HepG2 (cell line): ENCODE measurements around the gene KRTAP3-3. TPM values are rescaled to one million over a fixed set of nuclear protein-coding genes. Genes with fewer than 3 reads are reported as not detected.

ENCODE experiments used
- ATAC-seq: fragments of 200-7000 bp; cut with Tn5 transposase; 3 replicates; pipeline ENCODE4 v1.9.1; 2020; ENCODE audit warnings: mild to moderate bottlenecking, moderate library complexity
- BruUV-seq: library from RNA; stranded (reverse); fragments of 400-500 nt; replicated peaks from 2 replicates; lab custom pipeline; 2021; lab: Mats Ljungman, UMichigan
- CTCF ChIA-PET: fragments of 300-600 bp; formaldehyde crosslinking; extraction: SDS; loops from one replicate; lab custom pipeline; 2021; ENCODE audit warnings: low total read pairs, inconsistent platforms, low intra/inter-chr PET ratio; lab: Yijun Ruan, JAX
- POLR2A ChIA-PET: fragments of 350-600 bp; sonication (Branson Sonifier 250); formaldehyde crosslinking; loops from one replicate; lab custom pipeline; 2020; ENCODE audit warnings: antibody characterized with exemption, inconsistent platforms; lab: Yijun Ruan, JAX
- DNase-seq: peaks from one replicate; pipeline ENCODE4 v3.0.0-alpha.2; 2015; ENCODE audit warnings: low spot score
- FAIRE-seq: peaks from 3 replicates; lab custom pipeline; 2011; peaks lifted over from hg19 to GRCh38; lab: Jason Lieb, UNC
- H2AFZ ChIP-seq: one replicate; pipeline ENCODE4 v1.6.1; 2011; ENCODE audit warnings: low read length, inconsistent platforms
- H3K27ac ChIP-seq: fragments of 300-600 bp; 3 replicates; pipeline ENCODE4 v1.8.0; 2011; ENCODE audit warnings: mixed run types, mild to moderate bottlenecking, mixed read lengths, low read length, inconsistent platforms; ENCODE audit not compliant: insufficient read depth; ENCODE audit errors: extremely low read length
- H3K27me3 ChIP-seq, 2 experiments: fragments of 200-600 bp in 1 of 2; 2 replicates in 1 of 2; 3 replicates in 1 of 2; pipeline versions ENCODE4 v1.6.0 to v1.8.0; 2011; ENCODE audit warnings: low read length in 2 of 2, mild to moderate bottlenecking in 2 of 2, moderate library complexity in 2 of 2, inconsistent platforms in 1 of 2; ENCODE audit not compliant: insufficient read depth in 2 of 2, control insufficient read depth in 1 of 2
- H3K36me3 ChIP-seq, 2 experiments: fragments of 200-600 bp in 1 of 2; replicated peaks in 1 of 2; 2 replicates in 1 of 2; 3 replicates in 1 of 2; pipeline versions ENCODE4 v1.5.1 to v1.8.0; 2011; ENCODE audit warnings: low read length in 2 of 2, inconsistent platforms in 1 of 2; ENCODE audit not compliant: insufficient read depth in 2 of 2, control insufficient read depth in 1 of 2
- H3K4me1 ChIP-seq: 2 replicates; pipeline ENCODE4 v1.5.1; 2012; ENCODE audit warnings: low read length, inconsistent platforms; ENCODE audit not compliant: insufficient read depth
- H3K4me2 ChIP-seq: 2 replicates; pipeline ENCODE4 v1.6.0; 2011; ENCODE audit warnings: low read depth, low read length, inconsistent platforms
- H3K4me3 ChIP-seq, 3 experiments: fragments of 200-600 bp in 1 of 3; sonication (generic), shearing (Covaris generic) in 1 of 3; replicated peaks in 1 of 3; 2 replicates each; pipeline ENCODE4 v1.5.1; 2011 to 2016; ENCODE audit warnings: low read length in 3 of 3, inconsistent platforms in 2 of 3, low read depth in 2 of 3, mild to moderate bottlenecking in 2 of 3, control low read depth in 1 of 3, mixed read lengths in 1 of 3; ENCODE audit not compliant: insufficient read depth in 1 of 3
- H3K79me2 ChIP-seq: one replicate; pipeline ENCODE4 v1.6.1; 2011; ENCODE audit warnings: low read length, inconsistent platforms; ENCODE audit not compliant: insufficient read depth
- H3K9ac ChIP-seq: 2 replicates; pipeline ENCODE4 v1.6.0; 2011; ENCODE audit warnings: mild to moderate bottlenecking, low read depth, low read length, inconsistent platforms; ENCODE audit not compliant: insufficient read depth
- H3K9me3 ChIP-seq: 2 replicates; pipeline ENCODE4 v1.5.1; 2012; ENCODE audit warnings: mild to moderate bottlenecking, low read length
- H4K20me1 ChIP-seq: 2 replicates; pipeline ENCODE4 v1.6.0; 2011; ENCODE audit warnings: inconsistent platforms, mild to moderate bottlenecking, low read length, moderate library complexity; ENCODE audit not compliant: insufficient read depth
- ATF7 ChIP-seq, 2 experiments: fragments of 450-650 bp in 1 of 2; sonication (generic) in 1 of 2; formaldehyde crosslinking in 1 of 2; IDR thresholded peaks; 2 replicates each; pipeline versions ENCODE4 v1.4.0 to v1.6.1; 2016 to 2020; ENCODE audit warnings: antibody characterized with exemption in 1 of 2, mild to moderate bottlenecking in 1 of 2, missing genetic modification reagents in 1 of 2
- ISL2 ChIP-seq: sonication (generic); formaldehyde crosslinking; IDR thresholded peaks from 2 replicates; pipeline ENCODE4 v1.5.0; 2020; ENCODE audit warnings: missing genetic modification reagents
- JUND ChIP-seq: sonication (generic); formaldehyde crosslinking; IDR thresholded peaks from 2 replicates; pipeline ENCODE4 v1.8.0; 2022; ENCODE audit warnings: mild to moderate bottlenecking, missing genetic modification reagents
- KIAA2018 ChIP-seq: sonication (generic); formaldehyde crosslinking; IDR thresholded peaks from 2 replicates; pipeline ENCODE4 v1.5.0; 2020; ENCODE audit warnings: mild to moderate bottlenecking, missing genetic modification reagents, borderline replicate concordance
- SNAPC4 ChIP-seq: sonication (generic); formaldehyde crosslinking; IDR thresholded peaks from 2 replicates; pipeline ENCODE4 v1.4.0; 2020; ENCODE audit warnings: mild to moderate bottlenecking, missing genetic modification reagents
- ZFP41 ChIP-seq: sonication (generic); formaldehyde crosslinking; IDR thresholded peaks from 2 replicates; pipeline ENCODE4 v1.4.0; 2020; ENCODE audit warnings: mild to moderate bottlenecking, missing genetic modification reagents, borderline replicate concordance
- ZNF101 ChIP-seq: sonication (generic); formaldehyde crosslinking; IDR thresholded peaks from 2 replicates; pipeline ENCODE4 v1.4.0; 2020; ENCODE audit warnings: mild to moderate bottlenecking, low read depth, missing genetic modification reagents, borderline replicate concordance
- ZNF597 ChIP-seq: sonication (generic); formaldehyde crosslinking; IDR thresholded peaks from 2 replicates; pipeline ENCODE4 v1.5.0; 2020; ENCODE audit warnings: missing genetic modification reagents
- ZNF792 ChIP-seq: IDR thresholded peaks from 2 replicates; pipeline ENCODE4 v1.6.1; 2016
- WGBS: methylation state at CpG from one replicate; pipeline ENCODE4 v1.1.6; 2017; ENCODE audit warnings: low lambda C conversion rate; 5-methylcytosine and 5-hydroxymethylcytosine counted together
- in situ Hi-C: cut with HindIII; loops from 2 replicates; pipeline ENCODE4 v1.10.0; 2017; ENCODE audit warnings: low pct_unique_long_range_greater_than_20kb; ENCODE audit not compliant: extremely low pct_ligation_motif_present
- intact Hi-C: fragments of 100-400 bp; cut with micrococcal nuclease; formaldehyde crosslinking; loops from one replicate; pipeline ENCODE4 v1.10.0; 2022; ENCODE audit not compliant: unreplicated experiment
- polyA plus RNA-seq, 8 experiments: library from polyadenylated mRNA; depleted of rRNA in 3 of 8; stranded (reverse) in 7 of 8; unstranded in 1 of 8; fragments of >200 nt; fragmentation: Illumina TruSeq in 4 of 8; extraction: Trizol in 4 of 8; gene quantifications; 2 replicates each; pipeline versions ENCODE4 v1.2.1 to v1.2.3, GENCODE V29; 2011 to 2016; ENCODE audit warnings: low read depth in 4 of 8, missing spikeins in 1 of 8, mixed read lengths in 1 of 8; ENCODE audit not compliant: insufficient read depth in 1 of 8
- total RNA-seq, 5 experiments: library from RNA; depleted of rRNA; stranded (reverse); fragments of >200 nt; fragmentation: Illumina TruSeq; extraction: Trizol; gene quantifications; 2 replicates each; pipeline ENCODE4 v1.2.3, GENCODE V29; 2016; ENCODE audit warnings: low read depth in 1 of 5

Gene KRTAP3-3
- total and polyA plus RNA-seq, 2 of the 13 experiments (the other 11 are each of a cell fraction or from before 2014, with no cell fraction given): not detected

GRCh38 chr17:40984226-40984625 lies 9.7 kb downstream of the KRTAP3-3 start, which contains the start of gene KRT40:
Gene KRT40, minus strand, starts transcription at chr17:40984326. Its CDS starts 53 bp downstream, at chr17:40984273.
- ChIA-PET CTCF (no interaction called here), POLR2A (no interaction called here)
- Histone ChIP-seq H3K9me3 (no peaks in the 10 kb centered on the region), H3K27me3 (no peaks in the 10 kb centered on the region), H4K20me1 (no peaks in the 10 kb centered on the region), H3K79me2 (no peaks in the 10 kb centered on the region), H3K36me3 (no peaks in the 10 kb centered on the region), H3K4me2 (no peak within 1 kb of the TSS), H3K27ac (no peak within 1 kb of the TSS), H3K4me3 (no peak within 1 kb of the TSS), H2AFZ (no peak within 1 kb of the TSS), H3K9ac (no peak within 1 kb of the TSS), H3K4me1 (peaks cover 15% of the 10 kb centered on the region)
- FAIRE-seq: no peak
- no peak for ATAC-seq
- 52% methylated on average over 3 of the region's 3 CpGs for WGBS
- intact Hi-C loops (no loop called here), in situ Hi-C loops (no loop called here)
- BruUV-seq: no TSS peak
- no peak for DNase-seq
- TF ChIP-seq ISL2 (CRISPR knock-in tag): no peak
- TF ChIP-seq KIAA2018 (CRISPR knock-in tag): no peak
- TF ChIP-seq JUND (CRISPR knock-in tag): no peak
- TF ChIP-seq ZNF597 (CRISPR knock-in tag): no peak
- no peak for TF ChIP-seq ZFP41 (CRISPR knock-in tag)
- no peak for TF ChIP-seq SNAPC4
- TF ChIP-seq ATF7 (IDR thresholded peaks at IDR 0.05): no peak
- TF ChIP-seq ATF7 (CRISPR knock-in tag; IDR thresholded peaks at IDR 0.05): no peak
- TF ChIP-seq ZNF101 (CRISPR knock-in tag): no peak
- no peak for TF ChIP-seq ZNF792 (CRISPR knock-in tag)
